IPS-18c (cell line): ENCODE results near the gene HGFAC.
"Not testable (repeated sequence)": the region's sequence is repeated elsewhere in the genome, so short reads cannot be mapped to it uniquely, and the experiment has no call there.

Experiments used
- H3K4me3 ChIP-seq: 2 replicates; pipeline ENCODE4 v1.7.0; 2013; ENCODE audit warnings: low read depth, mild to moderate bottlenecking, low read length, moderate library complexity; ENCODE audit not compliant: insufficient read depth
- H3K9me3 ChIP-seq: one replicate; pipeline ENCODE4 v1.6.1; 2013; ENCODE audit warnings: mild to moderate bottlenecking, low read length, moderate library complexity; ENCODE audit not compliant: control insufficient read depth, insufficient read depth

HGFAC gene

DNA sequence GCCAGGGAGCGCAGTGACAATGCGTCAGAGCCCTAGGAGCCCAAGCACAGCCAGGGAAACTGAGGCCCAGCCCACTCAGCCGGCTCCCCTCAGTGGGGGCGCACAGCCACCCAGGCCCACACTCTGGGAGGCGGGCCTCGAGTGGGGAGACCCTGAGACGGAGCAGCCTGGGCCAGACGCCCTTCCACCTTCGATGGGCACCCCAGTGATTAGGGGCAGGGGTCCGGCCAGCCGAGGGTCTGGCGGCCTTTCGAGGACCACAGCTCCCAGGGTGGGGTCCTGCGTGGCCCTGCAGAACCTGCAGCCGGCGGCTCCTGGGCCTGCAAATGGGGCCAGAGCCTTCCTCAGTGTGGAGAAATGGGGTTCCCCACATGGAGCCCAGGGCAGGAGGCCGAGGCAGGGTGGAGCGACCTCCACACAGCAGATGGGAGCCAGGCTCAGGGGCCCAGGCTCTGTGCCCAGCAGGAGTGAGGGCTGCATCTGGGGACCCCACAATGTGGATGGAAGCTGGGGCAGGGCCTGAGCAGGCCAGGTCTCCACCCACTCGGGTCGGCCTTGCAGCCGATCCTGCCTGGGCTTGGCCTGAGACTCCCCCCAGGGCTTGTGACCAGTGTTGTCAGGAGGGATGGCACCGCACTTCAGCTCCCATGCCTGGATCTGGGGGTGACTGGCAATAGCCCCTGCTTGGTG, 5.0 kb downstream of the HGFAC start:
- no peak overlapping the region for H3K4me3 ChIP-seq
- H3K9me3 ChIP-seq: no peaks in the 10 kb centered on the region

DNA sequence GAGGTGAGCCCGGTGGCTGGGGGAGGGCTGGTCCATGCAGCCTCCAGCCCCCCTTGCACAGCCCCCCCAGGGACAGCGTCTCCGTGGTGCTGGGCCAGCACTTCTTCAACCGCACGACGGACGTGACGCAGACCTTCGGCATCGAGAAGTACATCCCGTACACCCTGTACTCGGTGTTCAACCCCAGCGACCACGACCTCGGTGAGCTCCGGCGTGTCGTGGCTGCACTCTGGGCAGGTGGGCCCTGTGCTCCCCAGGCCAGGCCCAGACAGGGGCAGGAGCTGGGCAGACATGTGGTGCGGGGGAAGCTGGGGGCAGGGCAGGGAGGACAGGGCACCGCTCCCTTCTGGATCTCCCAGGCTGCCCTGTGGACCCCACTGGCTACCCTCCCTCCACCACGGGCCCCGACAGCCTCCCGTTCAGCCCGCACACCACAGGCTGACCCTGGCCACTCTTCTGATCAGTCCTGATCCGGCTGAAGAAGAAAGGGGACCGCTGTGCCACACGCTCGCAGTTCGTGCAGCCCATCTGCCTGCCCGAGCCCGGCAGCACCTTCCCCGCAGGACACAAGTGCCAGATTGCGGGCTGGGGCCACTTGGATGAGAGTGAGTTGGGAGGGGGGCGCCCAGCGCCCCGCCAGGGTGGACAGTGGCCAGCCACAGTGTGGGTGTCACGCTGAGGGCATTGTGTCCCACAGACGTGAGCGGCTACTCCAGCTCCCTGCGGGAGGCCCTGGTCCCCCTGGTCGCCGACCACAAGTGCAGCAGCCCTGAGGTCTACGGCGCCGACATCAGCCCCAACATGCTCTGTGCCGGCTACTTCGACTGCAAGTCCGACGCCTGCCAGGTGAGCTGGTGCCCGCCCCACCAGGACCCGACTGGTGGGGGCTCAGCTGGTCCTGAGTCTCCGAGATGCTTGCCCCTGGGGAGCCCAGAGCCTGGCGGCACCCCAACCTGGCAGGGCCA, 5.9 kb downstream of the HGFAC start:
- Histone ChIP-seq H3K4me3 (no peak overlapping the region), H3K9me3 (no peaks in the 10 kb centered on the region)

- Histone ChIP-seq H3K9me3 (no peaks in the 10 kb centered on the region), H3K4me3 (no peak overlapping the region)
These were observed 7.3 kb downstream of the HGFAC start for GRCh38 chr4:3449047-3449573.

DNA sequence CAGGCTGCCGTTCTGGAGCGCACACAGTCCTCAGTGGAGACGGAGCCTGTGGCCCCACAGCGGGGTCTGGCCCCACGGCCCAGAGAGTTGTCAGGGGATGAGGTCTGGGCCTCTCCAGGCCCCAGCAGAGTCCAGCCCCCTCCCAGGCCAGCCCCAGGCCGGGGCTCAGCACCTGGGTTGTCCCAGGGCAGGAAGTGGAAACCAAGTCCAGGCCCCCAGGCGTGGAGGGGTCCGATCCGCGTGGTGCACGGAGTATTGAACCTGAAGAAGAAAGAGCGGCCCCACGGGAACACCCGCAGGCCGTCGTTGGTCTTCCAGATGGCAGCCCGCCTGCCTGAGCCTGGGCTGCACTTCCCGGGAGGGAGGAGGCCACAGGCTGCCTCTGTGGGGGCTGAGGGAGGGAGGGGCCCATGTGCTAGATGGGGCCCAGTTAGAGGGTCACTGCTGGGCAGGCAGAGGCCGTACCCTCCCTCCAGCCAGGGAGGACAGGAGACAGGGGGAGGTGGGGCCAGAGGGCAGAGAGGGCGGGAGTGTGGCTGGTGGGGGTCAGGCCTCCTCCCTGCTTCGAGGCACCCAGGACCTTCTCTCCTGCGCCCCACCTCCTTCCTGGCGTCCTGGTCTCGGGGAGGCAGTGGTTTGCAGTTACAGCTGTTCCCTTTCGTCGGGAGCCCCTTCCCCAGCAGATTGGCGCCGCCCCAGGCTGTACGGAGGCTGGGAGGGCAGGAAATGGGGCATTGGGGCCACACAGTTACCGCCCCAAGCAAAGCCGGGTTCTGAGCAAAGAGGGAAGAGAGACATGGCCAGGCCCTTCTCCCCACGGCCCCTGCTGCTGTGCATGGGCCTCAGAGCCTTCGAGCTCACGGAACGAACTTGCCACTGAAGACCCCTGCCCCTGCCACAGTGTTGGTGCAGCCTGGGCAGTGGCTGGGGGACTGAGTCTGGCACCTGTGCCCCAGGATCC, 8.1 kb downstream of the HGFAC start:
- no peak overlapping the region for H3K4me3 ChIP-seq
- H3K9me3 ChIP-seq: peaks cover 2% of the 10 kb centered on the region

DNA sequence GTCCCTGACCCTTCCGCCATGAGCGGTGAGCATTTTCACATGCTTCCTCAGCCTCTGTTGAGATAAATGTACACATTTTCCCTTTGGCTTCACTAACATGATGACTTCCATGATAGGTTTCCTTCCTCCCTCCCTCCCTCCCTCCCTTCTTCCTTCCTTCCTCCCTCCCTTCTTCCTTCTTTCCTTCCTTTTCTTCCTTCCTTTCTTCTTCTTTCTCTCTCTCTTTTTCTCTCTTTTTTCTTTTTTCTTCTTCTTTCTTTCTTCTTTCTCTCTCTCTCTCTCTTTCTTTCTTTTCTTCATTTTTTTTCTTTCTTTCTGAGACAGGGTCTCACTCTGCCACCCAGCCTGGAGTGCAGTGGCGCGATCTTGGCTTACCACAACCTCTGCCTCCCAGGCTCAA, 8.9 kb downstream of the HGFAC start:
- H3K4me3 ChIP-seq: no peak overlapping the region

GRCh38 chr4:3451956-3452355, 10.2 kb downstream of the HGFAC start:
- H3K9me3 ChIP-seq: peaks cover 9% of the 10 kb centered on the region

More for the DNA sequence above, 8.9 kb downstream of the HGFAC start:
- peaks cover 9% of the 10 kb centered on the region for H3K9me3 ChIP-seq

DNA sequence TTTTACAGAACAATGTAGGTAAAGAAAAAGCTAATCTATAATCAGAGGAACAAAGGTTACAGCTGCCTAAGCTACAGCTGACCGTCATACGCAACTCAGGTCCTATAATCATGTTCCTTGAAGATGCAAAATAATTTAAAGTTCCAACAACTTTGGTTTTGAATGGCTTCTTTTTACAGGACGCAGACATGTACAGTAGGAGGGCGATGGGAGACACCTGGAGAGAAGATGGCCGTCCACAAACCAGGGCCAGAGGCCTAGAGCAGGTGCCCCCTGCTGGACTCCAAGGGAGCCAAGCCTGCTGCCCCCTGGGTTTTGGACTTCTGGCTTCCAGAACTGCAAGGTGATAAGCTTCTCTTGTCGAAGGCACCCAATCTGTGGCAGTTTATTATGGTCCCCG, 10.6 kb downstream of the HGFAC start:
- no peak overlapping the region for H3K4me3 ChIP-seq

More at GRCh38 chr4:3451956-3452355, 10.2 kb downstream of the HGFAC start:
- H3K4me3 ChIP-seq: no peak overlapping the region

DNA sequence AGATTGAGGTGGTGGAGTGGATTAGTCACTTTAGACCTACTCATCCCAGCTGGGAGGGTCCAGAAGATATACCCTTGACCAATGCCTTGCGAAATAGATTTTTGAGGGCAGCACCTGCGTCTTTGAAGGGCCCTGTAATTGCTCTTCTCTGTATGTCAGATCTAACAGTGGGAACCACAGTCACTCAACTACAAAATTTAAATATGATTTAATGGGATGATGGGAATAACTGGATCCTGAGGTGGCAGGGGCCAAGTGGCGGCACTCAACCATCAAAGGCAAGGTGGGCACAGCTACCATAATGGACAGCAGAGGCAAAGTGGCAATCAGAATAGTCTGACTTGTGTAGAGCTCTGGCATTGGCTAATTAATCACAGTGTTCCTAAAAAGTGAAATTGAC, 13.8 kb downstream of the HGFAC start:
- H3K9me3 ChIP-seq, H3K4me3 ChIP-seq: not testable (repeated sequence)

More for the DNA sequence above, 10.6 kb downstream of the HGFAC start:
- peaks cover 9% of the 10 kb centered on the region for H3K9me3 ChIP-seq

- Histone ChIP-seq H3K9me3 (peaks cover 9% of the 10 kb centered on the region), H3K4me3 (no peak overlapping the region)
These were observed 16.6 kb downstream of the HGFAC start for GRCh38 chr4:3458371-3458770.

GRCh38 chr4:3459156-3459555, 17.4 kb downstream of the HGFAC start:
- H3K4me3 ChIP-seq, H3K9me3 ChIP-seq: not testable (repeated sequence)

- H3K9me3 ChIP-seq: no peaks in the 10 kb centered on the region
These were observed 19.2 kb downstream of the HGFAC start for GRCh38 chr4:3460926-3461325.

DNA sequence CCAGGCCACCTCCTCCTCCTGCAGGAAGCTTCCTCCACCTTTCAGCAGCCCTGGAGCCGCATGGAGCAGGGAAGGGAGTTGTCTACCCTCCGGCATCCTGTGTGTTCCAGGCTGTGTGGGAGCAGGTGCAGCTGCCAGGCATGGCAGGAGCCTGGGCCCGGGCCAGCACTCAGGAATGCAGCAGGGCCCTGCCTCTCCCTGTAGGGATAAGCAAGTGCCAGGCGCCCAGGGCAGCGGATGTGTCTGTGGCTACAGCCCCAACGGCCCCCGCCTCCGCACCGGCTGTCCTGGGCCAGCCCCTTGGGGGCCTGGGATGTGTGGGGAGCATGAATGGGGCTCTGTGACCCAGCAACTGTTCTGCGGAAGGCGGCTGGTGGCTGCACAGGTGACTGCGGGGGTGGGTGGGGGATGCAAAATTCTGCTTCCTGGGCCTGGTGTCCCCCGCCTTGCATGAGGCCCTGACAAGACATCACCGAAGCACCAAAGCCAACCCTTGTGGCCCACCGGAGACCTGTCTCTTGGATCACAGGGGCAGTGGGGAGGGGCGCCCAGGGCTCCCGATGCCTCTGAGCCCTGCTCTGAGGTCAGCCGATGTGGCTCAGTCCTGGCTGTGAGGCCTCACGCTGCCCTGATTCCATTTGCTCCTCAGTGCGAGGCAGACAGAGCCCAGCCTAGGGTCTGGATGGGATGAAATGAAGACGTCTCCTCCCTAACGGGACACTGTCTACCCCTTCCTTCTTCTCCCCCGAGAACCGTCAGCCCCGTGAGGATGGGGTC, 19.9 kb downstream of the HGFAC start:
- Histone ChIP-seq H3K9me3 (no peaks in the 10 kb centered on the region), H3K4me3 (no peak overlapping the region)

More at GRCh38 chr4:3460926-3461325, 19.2 kb downstream of the HGFAC start:
- H3K4me3 ChIP-seq: no peak overlapping the region

GRCh38 chr4:3462321-3462789, 20.6 kb downstream of the HGFAC start:
- Histone ChIP-seq H3K9me3 (no peaks in the 10 kb centered on the region), H3K4me3 (no peak overlapping the region)

GRCh38 chr4:3462790-3463415, 21.1 kb downstream of the HGFAC start, which contains the start of gene DOK7:
Gene DOK7 (plus strand): TSS chr4:3463306. CDS start chr4:3463376, 70 bp downstream.
- H3K4me3 ChIP-seq: no peak within 1 kb of the TSS; the same call in 1 of the 2 replicates
- no peaks in the 10 kb centered on the region for H3K9me3 ChIP-seq

DNA sequence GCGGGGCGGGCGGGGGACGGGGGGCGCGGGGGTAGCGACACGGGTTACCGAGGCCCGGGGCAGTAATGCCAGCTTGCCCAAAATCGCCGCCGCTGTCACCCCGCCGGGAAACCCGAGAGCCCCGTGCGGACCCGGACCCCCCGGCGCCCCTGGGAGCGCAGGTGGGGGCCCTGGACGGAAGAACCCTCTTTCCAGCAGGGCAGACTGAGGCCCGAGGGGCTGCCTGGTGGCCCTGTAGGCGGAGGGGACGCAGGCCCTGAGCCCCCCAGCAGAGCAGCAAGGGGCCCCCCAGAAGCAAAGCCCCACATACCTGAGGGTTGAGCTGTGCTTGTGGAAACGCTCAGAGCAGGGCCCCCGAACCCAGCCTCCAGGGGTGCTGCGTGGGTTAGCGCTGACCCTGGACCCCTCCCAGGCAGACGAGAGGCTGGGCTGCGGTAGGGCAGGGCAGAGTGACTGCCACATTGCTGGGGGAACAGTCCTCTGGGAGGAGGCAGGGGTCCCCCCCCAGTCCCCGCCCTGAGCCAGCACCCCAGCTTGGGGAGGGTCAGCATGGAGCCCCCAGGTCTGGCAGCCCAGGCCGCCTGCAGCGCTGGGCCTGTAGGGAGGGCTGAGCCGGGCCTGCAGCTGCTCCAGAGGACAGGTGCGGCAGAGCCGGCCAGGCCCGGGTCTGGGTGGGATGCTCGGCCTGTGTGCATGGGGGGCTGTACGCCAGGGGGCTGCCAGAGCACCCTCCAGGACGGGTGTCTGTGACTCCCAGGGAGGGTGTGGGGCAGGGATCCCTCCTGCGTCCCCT, 22.0 kb downstream of the HGFAC start:
- H3K9me3 ChIP-seq: no peaks in the 10 kb centered on the region
- H3K4me3 ChIP-seq: no peak overlapping the region; the same call in 1 of the 2 replicates
